Measurements from ENCODE around the gene MFSD6. TPM values are rescaled to one million over a fixed set of nuclear protein-coding genes. Genes with fewer than 3 reads are reported as not detected.
"Not testable (repeated sequence)": the region's sequence is repeated elsewhere in the genome, so short reads cannot be mapped to it uniquely, and the experiment has no call there.

The MFSD6 gene
- 4.7 and 6.6 TPM in 2 replicates for total RNA-seq (2014; rRNA removed; shearing (Covaris generic))

- no peak for DNase-seq (ENCODE audit: low spot score)
Observed at GRCh38 chr2:190407662-190408537, at the start of gene MFSD6. Gene MFSD6 (plus strand): TSS chr2:190408355. CDS start chr2:190436030, 27,675 bp downstream.

GRCh38 chr2:190358655-190359448 is 49.3 kb upstream of the MFSD6 start:
- not testable (repeated sequence) for DNase-seq (ENCODE audit: low spot score)

GRCh38 chr2:190360561-190360960 is 47.6 kb upstream of the MFSD6 start:
- DNase-seq (ENCODE audit: low spot score): no peak

GRCh38 chr2:190360965-190361364 is 47.2 kb upstream of the MFSD6 start:
- DNase-seq (ENCODE audit: low spot score): no peak

- no peak for DNase-seq (ENCODE audit: low spot score)
Observed at GRCh38 chr2:190361572-190361971, 46.6 kb upstream of the MFSD6 start.

- no peak for DNase-seq (ENCODE audit: low spot score)
Observed at GRCh38 chr2:190362894-190363293, 45.3 kb upstream of the MFSD6 start.

GRCh38 chr2:190365499-190366204 is 42.5 kb upstream of the MFSD6 start:
- no peak for DNase-seq (ENCODE audit: low spot score)

GRCh38 chr2:190366248-190366753 is 41.9 kb upstream of the MFSD6 start:
- DNase-seq (ENCODE audit: low spot score): no peak

- DNase-seq (ENCODE audit: low spot score): no peak
Observed at GRCh38 chr2:190367091-190367490, 41.1 kb upstream of the MFSD6 start.

GRCh38 chr2:190369635-190370034 is 38.5 kb upstream of the MFSD6 start:
- DNase-seq (ENCODE audit: low spot score): no peak

GRCh38 chr2:190376083-190376482 is 32.1 kb upstream of the MFSD6 start:
- no peak for DNase-seq (ENCODE audit: low spot score)

GRCh38 chr2:190376591-190377245 is 31.4 kb upstream of the MFSD6 start:
- DNase-seq (ENCODE audit: low spot score): no peak

GRCh38 chr2:190378880-190379237 is 29.3 kb upstream of the MFSD6 start:
- DNase-seq (ENCODE audit: low spot score): no peak

- DNase-seq (ENCODE audit: low spot score): no peak
Observed at GRCh38 chr2:190379249-190379964, 28.7 kb upstream of the MFSD6 start.

- DNase-seq (ENCODE audit: low spot score): no peak
Observed at GRCh38 chr2:190380962-190381412, 27.2 kb upstream of the MFSD6 start.

- peak; percentile 54 for DNase-seq (ENCODE audit: low spot score)
Observed at GRCh38 chr2:190382851-190383250, 25.3 kb upstream of the MFSD6 start.

GRCh38 chr2:190387422-190387821 is 20.7 kb upstream of the MFSD6 start:
- DNase-seq (ENCODE audit: low spot score): no peak

GRCh38 chr2:190396271-190396670 is 11.9 kb upstream of the MFSD6 start:
- DNase-seq (ENCODE audit: low spot score): no peak

- no peak for DNase-seq (ENCODE audit: low spot score)
Observed at GRCh38 chr2:190402986-190403603, 5.1 kb upstream of the MFSD6 start.

GRCh38 chr2:190404487-190404886 is 3.7 kb upstream of the MFSD6 start:
- no peak for DNase-seq (ENCODE audit: low spot score)

All from H4 (cell line).